ENCODE data around the gene CFAP299. TPM values are rescaled to one million over a fixed set of nuclear protein-coding genes. Genes with fewer than 3 reads are reported as not detected.

The CFAP299 gene
- total and polyA plus RNA-seq, 2 of the 13 experiments (the other 11 are each of a cell fraction or from before 2014, with no cell fraction given), result not detected

DNA sequence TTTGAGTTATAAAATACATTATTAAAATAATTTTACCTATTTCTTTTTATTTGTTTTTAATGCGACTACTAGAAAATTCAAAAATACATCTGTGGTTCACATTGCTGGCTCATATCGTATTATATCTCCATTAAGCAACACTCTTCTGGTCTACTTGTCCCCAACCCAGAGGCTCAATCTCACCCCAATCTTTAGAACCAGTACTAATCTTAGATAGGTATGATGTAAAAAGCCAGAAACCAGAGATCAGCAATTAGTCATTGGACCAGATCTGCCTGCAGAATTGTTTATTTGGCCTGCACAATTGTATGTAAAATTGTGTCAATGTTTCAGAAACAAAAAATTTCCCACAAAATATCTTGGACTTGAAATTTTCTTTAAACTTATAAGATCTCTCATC is 539.4 kb downstream of the CFAP299 start:
- FAIRE-seq (no peak), DNase-seq (ENCODE audit: low spot score) (no peak), ATAC-seq (no peak)
- Histone ChIP-seq H3K4me3 (replicated peaks in 1 of 3; ENCODE audit: insufficient read depth in 1 of 3, low read depth in 2 of 3, low read length in 3 of 3) (no peak overlapping the region), H3K36me3 (replicated peaks in 1 of 2; ENCODE audit: control insufficient read depth in 1 of 2, insufficient read depth in 2 of 2, low read length in 2 of 2) (no peaks in the 10 kb centered on the region), H3K79me2 (ENCODE audit: insufficient read depth, low read length) (no peaks in the 10 kb centered on the region), H3K4me2 (ENCODE audit: low read depth, low read length) (no peak overlapping the region), H3K9me3 (ENCODE audit: low read length) (no peaks in the 10 kb centered on the region), H4K20me1 (ENCODE audit: insufficient read depth, low read length) (no peaks in the 10 kb centered on the region), H2AFZ (ENCODE audit: low read length) (no peak overlapping the region), H3K27ac (ENCODE audit: extremely low read length, insufficient read depth, low read length) (no peak overlapping the region), H3K9ac (ENCODE audit: insufficient read depth, low read depth, low read length) (no peak overlapping the region), H3K4me1 (ENCODE audit: insufficient read depth, low read length) (no peaks in the 10 kb centered on the region), H3K27me3 (ENCODE audit: control insufficient read depth in 1 of 2, insufficient read depth in 2 of 2, low read length in 2 of 2) (no peaks in the 10 kb centered on the region)
- TF ChIP-seq HHEX (CRISPR knock-in tag; IDR thresholded peaks at IDR 0.05) (no peak), TFE3 (CRISPR knock-in tag; IDR thresholded peaks at IDR 0.05) (no peak), BATF2 (CRISPR knock-in tag; IDR thresholded peaks at IDR 0.05) (no peak), ZNF713 (CRISPR knock-in tag; IDR thresholded peaks at IDR 0.05) (no peak), STAT5B (CRISPR knock-in tag; IDR thresholded peaks at IDR 0.05) (no peak), KAT2B (IDR thresholded peaks at IDR 0.05; ENCODE audit: borderline replicate concordance, low read depth, low read length) (no peak), NFKBIZ (CRISPR knock-in tag; IDR thresholded peaks at IDR 0.05) (no peak), SRSF4 (IDR thresholded peaks at IDR 0.05; ENCODE audit: low read depth, low read length, poor library complexity, severe bottlenecking) (no peak)
- TF ChIP-seq, protein P1, sequence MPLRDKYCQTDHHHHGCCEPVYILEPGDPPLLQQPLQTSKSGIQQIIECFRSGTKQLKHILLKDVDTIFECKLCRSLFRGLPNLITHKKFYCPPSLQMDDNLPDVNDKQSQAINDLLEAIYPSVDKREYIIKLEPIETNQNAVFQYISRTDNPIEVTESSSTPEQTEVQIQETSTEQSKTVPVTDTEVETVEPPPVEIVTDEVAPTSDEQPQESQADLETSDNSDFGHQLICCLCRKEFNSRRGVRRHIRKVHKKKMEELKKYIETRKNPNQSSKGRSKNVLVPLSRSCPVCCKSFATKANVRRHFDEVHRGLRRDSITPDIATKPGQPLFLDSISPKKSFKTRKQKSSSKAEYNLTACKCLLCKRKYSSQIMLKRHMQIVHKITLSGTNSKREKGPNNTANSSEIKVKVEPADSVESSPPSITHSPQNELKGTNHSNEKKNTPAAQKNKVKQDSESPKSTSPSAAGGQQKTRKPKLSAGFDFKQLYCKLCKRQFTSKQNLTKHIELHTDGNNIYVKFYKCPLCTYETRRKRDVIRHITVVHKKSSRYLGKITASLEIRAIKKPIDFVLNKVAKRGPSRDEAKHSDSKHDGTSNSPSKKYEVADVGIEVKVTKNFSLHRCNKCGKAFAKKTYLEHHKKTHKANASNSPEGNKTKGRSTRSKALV (CRISPR knock-in tag; IDR thresholded peaks at IDR 0.05), result no peak
- ChIA-PET POLR2A (no interaction called here), CTCF (ENCODE audit: low intra/inter-chr PET ratio, low total read pairs) (no interaction called here)
- intact Hi-C loops (cut with micrococcal nuclease; ENCODE audit: unreplicated experiment), result no loop called here
- 28% methylated on average over 2 of the region's 2 CpGs for WGBS (ENCODE audit: low lambda C conversion rate)
- in situ Hi-C loops (cut with HindIII; ENCODE audit: extremely low pct_ligation_motif_present, low pct_unique_long_range_greater_than_20kb), result no loop called here
- BruUV-seq (replicated peaks), result no TSS peak

All from HepG2 (cell line).